Breast epithelium (tissue), 3 donors: Measurements from ENCODE around the gene IL1RL2.

Experiments used
- CTCF ChIP-seq, 3 donors: fragments of 450-650 bp; IDR thresholded peaks; one replicate each; pipeline ENCODE4 v1.5.1; 2016 to 2017; ENCODE audit warnings: antibody characterized with exemption in 3 of 3, mild to moderate bottlenecking in 3 of 3, moderate library complexity in 3 of 3
- POLR2A ChIP-seq: fragments of 450-650 bp; IDR thresholded peaks from one replicate; pipeline ENCODE4 v1.6.1; 2016; ENCODE audit warnings: antibody characterized with exemption, mild to moderate bottlenecking, moderate library complexity
- POLR2AphosphoS5 ChIP-seq, 3 donors: sonication (generic); formaldehyde crosslinking; IDR thresholded peaks; one replicate each; pipeline ENCODE4 v1.6.1; 2017; ENCODE audit warnings: antibody characterized with exemption in 3 of 3

- TF ChIP-seq CTCF (IDR thresholded peaks at IDR 0.05) = no peak
- TF ChIP-seq POLR2A = no peak
- TF ChIP-seq POLR2AphosphoS5 (IDR thresholded peaks at IDR 0.05) = no peak
Measured at GRCh38 chr2:102158011-102158755, 28.6 kb upstream of the IL1RL2 start.
